Measurements from ENCODE around the gene RABGAP1L.
"Not testable (repeated sequence)": the region's sequence is repeated elsewhere in the genome, so short reads cannot be mapped to it uniquely, and the experiment has no call there.

The RABGAP1L gene

GRCh38 chr1:174568551-174568950 lies 409.2 kb downstream of the RABGAP1L start:
- DNase-seq = no peak

- no peak for DNase-seq
These were observed 409.9 kb downstream of the RABGAP1L start for GRCh38 chr1:174569240-174569639.

- DNase-seq = no peak
These were observed 413.5 kb downstream of the RABGAP1L start for GRCh38 chr1:174572771-174573170.

GRCh38 chr1:174576120-174576519 lies 416.8 kb downstream of the RABGAP1L start:
- not testable (repeated sequence) for DNase-seq

GRCh38 chr1:174577681-174578080 lies 418.4 kb downstream of the RABGAP1L start:
- no peak for DNase-seq

GRCh38 chr1:174580801-174581200 lies 421.5 kb downstream of the RABGAP1L start:
- DNase-seq = no peak

GRCh38 chr1:174583316-174583715 lies 424.0 kb downstream of the RABGAP1L start:
- DNase-seq = no peak

GRCh38 chr1:174584071-174584470 lies 424.8 kb downstream of the RABGAP1L start:
- DNase-seq = no peak

GRCh38 chr1:174588618-174589017 lies 429.3 kb downstream of the RABGAP1L start:
- not testable (repeated sequence) for DNase-seq

- DNase-seq = no peak
These were observed 445.9 kb downstream of the RABGAP1L start for GRCh38 chr1:174605198-174605597.

GRCh38 chr1:174606471-174606870 lies 447.2 kb downstream of the RABGAP1L start:
- no peak for DNase-seq

GRCh38 chr1:174617905-174618304 lies 458.6 kb downstream of the RABGAP1L start:
- DNase-seq = not testable (repeated sequence)

- no peak for DNase-seq
These were observed 464.2 kb downstream of the RABGAP1L start for GRCh38 chr1:174623324-174624035.

- DNase-seq = no peak
These were observed 467.0 kb downstream of the RABGAP1L start for GRCh38 chr1:174626031-174627025.

- DNase-seq = no peak
These were observed 478.2 kb downstream of the RABGAP1L start for GRCh38 chr1:174637487-174637886.

- no peak for DNase-seq
These were observed 480.1 kb downstream of the RABGAP1L start for GRCh38 chr1:174639461-174639860.

GRCh38 chr1:174640783-174641182 lies 481.5 kb downstream of the RABGAP1L start:
- DNase-seq = no peak

- DNase-seq = no peak
These were observed 483.1 kb downstream of the RABGAP1L start for GRCh38 chr1:174642393-174642792.

- no peak for DNase-seq
These were observed 483.9 kb downstream of the RABGAP1L start for GRCh38 chr1:174643206-174643605.

- not testable (repeated sequence) for DNase-seq
These were observed 490.3 kb downstream of the RABGAP1L start for GRCh38 chr1:174649572-174649971.

GRCh38 chr1:174652569-174653280 lies 493.4 kb downstream of the RABGAP1L start:
- no peak for DNase-seq

- DNase-seq = no peak
These were observed 495.2 kb downstream of the RABGAP1L start for GRCh38 chr1:174654560-174654959.

Measured in nucleus accumbens (tissue), 56 donors.